ENCODE measurements around the gene EIPR1.

The EIPR1 gene

DNA sequence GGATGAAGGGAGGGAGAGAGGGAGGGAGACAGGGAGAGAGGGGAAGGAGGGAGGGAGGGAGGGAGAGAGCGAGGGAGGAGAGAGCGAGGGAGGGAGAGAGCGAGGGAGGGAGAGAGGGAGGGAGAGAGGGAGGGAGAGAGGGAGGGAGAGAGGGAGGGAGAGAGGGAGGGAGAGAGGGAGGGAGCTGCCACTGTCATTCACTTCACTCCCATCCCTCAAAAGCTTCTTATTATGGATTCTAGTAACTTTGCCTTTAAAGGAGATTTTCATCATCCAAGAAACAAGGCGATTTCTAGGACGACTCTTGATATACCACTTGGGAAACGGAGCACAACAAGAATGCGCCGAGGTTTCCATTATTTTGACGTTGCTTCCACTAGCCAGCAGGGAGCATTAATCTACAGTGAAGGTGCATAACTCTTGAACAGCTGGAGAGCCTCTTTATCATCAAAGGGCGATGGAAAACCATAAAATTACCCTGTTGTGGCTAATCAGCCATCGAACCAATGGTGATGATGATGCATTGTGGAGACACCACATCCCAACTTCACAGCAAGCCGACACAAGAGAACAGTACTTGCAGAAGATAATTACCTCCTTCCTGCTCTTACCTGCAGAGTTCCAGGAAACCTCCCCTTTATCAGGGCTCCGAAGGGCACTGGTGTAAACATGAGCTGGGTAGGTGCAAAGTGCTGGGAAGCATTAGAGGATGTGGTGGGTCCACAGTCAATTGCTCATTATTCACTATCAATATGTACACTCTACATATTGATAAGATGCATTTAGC, 130.5 kb downstream of the EIPR1 start:
- no peak for TF ChIP-seq Cebpa-rat (IDR thresholded peaks at IDR 0.05)
- Histone ChIP-seq H3K27ac (no peak overlapping the region), H3K4me2 (no peak overlapping the region), H3K36me3 (peaks cover 26 to 50% (median 45%) of the 10 kb centered on the region in 11 experiments), H3K4me1 (peaks cover 26 to 54% (median 37%) of the 10 kb centered on the region in 10 experiments), H3K9ac (no peak overlapping the region), H4K20me1 (peaks cover 0 to 17% (median 2%) of the 10 kb centered on the region in 11 experiments; a peak in 9 of 22 replicates), H3K4me3 (no peak overlapping the region), H3K27me3 (0 out of 22 replicates have a peak, but pooled peaks cover 0 to 2% (median 0%) of the 10 kb centered on the region in 11 experiments), H3K9me3 (replicated peaks in 1 of 11) (peaks cover 32 to 53% (median 47%) of the 10 kb centered on the region in 11 experiments)

DNA sequence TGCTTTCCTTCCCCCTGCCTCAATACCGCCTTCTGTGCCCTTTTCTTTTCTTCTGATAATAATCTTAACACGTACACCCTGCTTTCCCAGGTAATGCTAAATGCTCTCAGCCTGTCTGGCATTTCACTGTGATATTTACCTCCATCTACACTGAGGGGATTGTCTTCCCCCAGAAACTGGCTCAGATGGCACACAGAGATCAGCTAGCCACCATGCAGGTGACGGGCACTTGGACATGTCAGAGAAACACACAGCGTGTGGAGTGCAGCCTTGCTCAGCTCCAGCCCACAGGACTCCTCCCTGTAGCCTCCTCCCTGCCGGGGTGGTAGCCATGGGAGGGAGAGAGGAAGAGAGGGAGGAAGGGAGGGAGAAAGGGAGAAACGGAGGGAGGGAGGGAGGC, 131.2 kb downstream of the EIPR1 start:
- Histone ChIP-seq H3K27ac (no peak overlapping the region), H3K27me3 (peaks cover 0 to 7% (median 0%) of the 10 kb centered on the region in 11 experiments; a peak in 2 of 22 replicates), H3K9ac (no peak overlapping the region), H3K4me3 (no peak overlapping the region), H3K4me1 (peaks cover 33 to 54% (median 43%) of the 10 kb centered on the region in 10 experiments), H3K9me3 (replicated peaks in 1 of 11) (peaks cover 32 to 52% (median 44%) of the 10 kb centered on the region in 11 experiments), H3K36me3 (peaks cover 21 to 44% (median 43%) of the 10 kb centered on the region in 11 experiments), H4K20me1 (peaks cover 0 to 25% (median 6%) of the 10 kb centered on the region in 11 experiments; a peak in 9 of 22 replicates), H3K4me2 (no peak overlapping the region)
- TF ChIP-seq Cebpa-rat (IDR thresholded peaks at IDR 0.05), result no peak

DNA sequence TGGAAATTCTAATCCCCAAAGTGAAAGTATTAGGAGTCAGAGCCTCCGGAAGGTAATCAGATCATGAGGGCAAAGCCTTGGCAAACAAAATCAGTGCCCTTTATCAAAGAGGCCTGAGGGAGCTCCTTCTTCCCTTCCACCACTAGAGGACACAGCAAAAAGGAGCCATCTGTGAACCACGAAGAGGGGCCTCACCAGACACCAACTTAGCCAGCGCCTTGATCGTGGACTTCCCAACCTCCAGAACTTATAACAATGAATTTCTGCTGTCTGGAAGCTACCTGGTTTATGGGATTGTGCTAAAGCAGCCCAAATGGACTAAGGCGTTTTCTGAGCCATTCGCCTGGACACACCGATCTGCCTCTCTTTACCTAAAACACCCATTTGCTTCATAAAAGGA, 133.1 kb downstream of the EIPR1 start:
- TF ChIP-seq Cebpa-rat (IDR thresholded peaks at IDR 0.05), result no peak
- Histone ChIP-seq H3K9me3 (replicated peaks in 1 of 11) (peaks cover 13 to 34% (median 24%) of the 10 kb centered on the region in 11 experiments), H3K9ac (no peak overlapping the region), H3K4me3 (no peak overlapping the region), H4K20me1 (peaks cover 0 to 42% (median 22%) of the 10 kb centered on the region in 11 experiments; a peak in 15 of 22 replicates), H3K36me3 (peaks cover 4 to 25% (median 24%) of the 10 kb centered on the region in 11 experiments; a peak in 20 of 22 replicates), H3K4me2 (peak overlapping the region in 10 of 11 experiments; percentile 9 to 91 (median 76); a peak in 18 of 22 replicates), H3K27me3 (peaks cover 0 to 23% (median 0%) of the 10 kb centered on the region in 11 experiments; a peak in 6 of 22 replicates), H3K4me1 (peaks cover 41 to 60% (median 53%) of the 10 kb centered on the region in 10 experiments), H3K27ac (peak overlapping the region in 3 of 11 experiments; percentile 79 to 87 (median 83); a peak in 4 of 22 replicates)

DNA sequence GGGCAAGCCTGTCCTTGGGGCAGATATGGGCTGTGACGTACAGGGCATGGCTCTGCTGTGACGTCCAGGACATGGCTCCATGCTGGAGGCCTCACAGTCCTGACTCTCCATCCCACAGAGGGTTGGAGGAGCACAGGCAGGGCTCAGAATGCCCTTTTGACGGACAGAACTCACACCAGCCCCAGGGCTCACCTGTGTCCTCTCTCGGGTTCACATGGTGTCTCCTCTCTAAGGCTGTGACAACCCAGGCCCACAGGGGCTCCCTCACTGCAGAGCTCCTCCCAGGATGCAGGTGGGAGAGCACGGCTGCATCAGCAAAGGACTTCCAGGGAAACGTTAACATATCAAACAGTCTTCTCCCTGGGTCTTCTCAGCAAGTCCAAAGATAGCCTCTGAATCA, 133.8 kb downstream of the EIPR1 start:
- Histone ChIP-seq H3K4me1 (peaks cover 44 to 67% (median 60%) of the 10 kb centered on the region in 10 experiments), H3K9ac (peak overlapping the region in 4 of 11 experiments; percentile 0 to 70 (median 45); a peak in 5 of 22 replicates), H3K9me3 (replicated peaks in 1 of 11) (peaks cover 6 to 27% (median 18%) of the 10 kb centered on the region in 11 experiments), H3K27ac (peak overlapping the region in 6 of 11 experiments; percentile 67 to 87 (median 80); a peak in 9 of 22 replicates), H4K20me1 (peaks cover 0 to 49% (median 29%) of the 10 kb centered on the region in 11 experiments; a peak in 17 of 22 replicates), H3K36me3 (peaks cover 4 to 18% (median 17%) of the 10 kb centered on the region in 11 experiments; a peak in 20 of 22 replicates), H3K27me3 (peaks cover 0 to 30% (median 0%) of the 10 kb centered on the region in 11 experiments; a peak in 8 of 22 replicates), H3K4me2 (peak overlapping the region; percentile 42 to 91 (median 76); a peak in 21 of 22 replicates), H3K4me3 (no peak overlapping the region; a peak in 1 of 20 replicates)
- no peak for TF ChIP-seq Cebpa-rat (IDR thresholded peaks at IDR 0.05)

DNA sequence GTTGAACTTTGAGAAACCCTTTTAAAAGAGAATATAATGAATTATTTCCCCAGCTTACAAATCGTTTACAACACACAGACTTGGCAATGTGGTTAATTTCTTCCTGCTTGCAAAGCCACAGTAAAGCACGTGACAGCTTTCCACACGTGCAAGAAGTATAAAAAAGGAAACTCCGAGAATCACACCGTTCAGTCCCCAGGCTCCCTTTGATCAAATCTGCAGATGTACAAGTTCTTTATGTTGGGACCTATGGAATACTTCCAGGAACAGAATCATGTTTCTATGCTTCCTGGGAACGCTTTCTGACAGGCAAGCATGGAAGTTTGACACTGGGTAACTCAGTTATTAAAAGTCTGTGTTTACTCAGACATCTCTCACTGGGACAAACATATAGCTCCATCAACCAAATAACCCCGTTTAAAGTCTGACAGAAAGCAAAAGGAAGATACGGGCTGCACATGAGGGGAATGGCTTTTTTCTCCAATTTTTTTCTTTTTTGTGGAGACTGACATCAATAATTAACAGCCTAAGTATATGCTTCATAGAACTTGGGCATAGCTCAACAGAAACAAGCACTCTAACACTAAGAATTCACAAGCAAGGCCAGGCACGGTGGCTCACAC, 134.8 kb downstream of the EIPR1 start:
- H3K27ac ChIP-seq, result peak overlapping the region in 8 of 11 experiments; percentile 43 to 87 (median 74); a peak in 17 of 22 replicates
- peak overlapping the region; percentile 69 to 91 (median 76) for H3K4me2 ChIP-seq
- H3K9me3 ChIP-seq (replicated peaks in 1 of 11), result peaks cover 0 to 17% (median 8%) of the 10 kb centered on the region in 11 experiments; a peak in 17 of 22 replicates
- H3K36me3 ChIP-seq, result peaks cover 4 to 9% (median 8%) of the 10 kb centered on the region in 11 experiments; a peak in 16 of 22 replicates
- peaks cover 0 to 39% (median 0%) of the 10 kb centered on the region in 11 experiments; a peak in 8 of 22 replicates for H3K27me3 ChIP-seq
- H3K4me3 ChIP-seq, result no peak overlapping the region
- peak overlapping the region in 7 of 11 experiments; percentile 1 to 70 (median 62); a peak in 10 of 22 replicates for H3K9ac ChIP-seq
- H3K4me1 ChIP-seq, result peaks cover 51 to 76% (median 69%) of the 10 kb centered on the region in 10 experiments
- TF ChIP-seq Cebpa-rat (IDR thresholded peaks at IDR 0.05), result peak in 2 of 11 experiments; percentile 58 to 78; a peak in 3 of 22 replicates
- peaks cover 0 to 58% (median 38%) of the 10 kb centered on the region in 11 experiments; a peak in 18 of 22 replicates for H4K20me1 ChIP-seq

DNA sequence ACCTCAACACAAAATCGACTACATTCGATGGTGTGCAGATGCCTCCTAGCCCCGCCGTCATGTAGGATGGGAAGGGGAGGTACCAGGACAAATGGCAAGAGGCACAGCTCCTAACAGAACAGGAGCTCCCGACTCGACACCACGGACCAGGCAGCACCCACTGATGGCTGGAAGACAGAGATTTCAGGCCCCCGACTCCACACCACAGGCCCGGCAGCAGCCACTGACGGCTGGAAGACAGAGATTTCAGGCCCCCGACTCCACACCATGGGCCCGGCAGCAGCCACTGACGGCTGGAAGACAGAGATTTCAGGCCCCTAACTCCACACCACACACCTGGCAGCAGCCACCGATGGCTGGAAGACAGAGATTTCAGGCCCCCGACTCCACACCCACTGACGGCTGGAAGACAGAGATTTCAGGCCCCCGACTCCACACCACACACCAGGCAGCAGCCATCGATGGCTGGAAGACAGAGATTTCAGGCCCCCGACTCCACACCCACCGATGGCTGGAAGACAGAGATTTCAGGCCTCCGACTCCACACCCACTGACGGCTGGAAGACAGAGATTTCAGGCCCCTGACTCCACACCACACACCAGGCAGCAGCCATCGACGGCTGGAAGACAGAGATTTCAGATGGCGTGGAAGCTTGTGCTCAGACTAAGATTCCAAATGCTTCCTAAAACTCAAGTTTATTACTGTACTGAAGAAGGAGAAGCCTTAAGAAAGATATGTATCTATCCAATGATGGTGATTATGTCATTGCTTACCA, 135.5 kb downstream of the EIPR1 start:
- Histone ChIP-seq H3K9me3 (replicated peaks in 1 of 11) (peaks cover 0 to 10% (median 1%) of the 10 kb centered on the region in 11 experiments; a peak in 7 of 22 replicates), H3K4me1 (peaks cover 58 to 83% (median 76%) of the 10 kb centered on the region in 10 experiments), H3K4me2 (peak overlapping the region; percentile 69 to 91 (median 76)), H3K27ac (peak overlapping the region in 10 of 11 experiments; percentile 25 to 87 (median 68); a peak in 20 of 22 replicates), H3K9ac (peak overlapping the region in 8 of 11 experiments; percentile 1 to 70 (median 54); a peak in 11 of 22 replicates), H3K4me3 (no peak overlapping the region), H3K36me3 (peaks cover under 1 to 7% (median 1%) of the 10 kb centered on the region in 11 experiments; a peak in 10 of 22 replicates), H3K27me3 (peaks cover 0 to 45% (median 0%) of the 10 kb centered on the region in 11 experiments; a peak in 8 of 22 replicates), H4K20me1 (peaks cover 0 to 65% (median 44%) of the 10 kb centered on the region in 11 experiments; a peak in 18 of 22 replicates)
- no peak for TF ChIP-seq Cebpa-rat (IDR thresholded peaks at IDR 0.05)

DNA sequence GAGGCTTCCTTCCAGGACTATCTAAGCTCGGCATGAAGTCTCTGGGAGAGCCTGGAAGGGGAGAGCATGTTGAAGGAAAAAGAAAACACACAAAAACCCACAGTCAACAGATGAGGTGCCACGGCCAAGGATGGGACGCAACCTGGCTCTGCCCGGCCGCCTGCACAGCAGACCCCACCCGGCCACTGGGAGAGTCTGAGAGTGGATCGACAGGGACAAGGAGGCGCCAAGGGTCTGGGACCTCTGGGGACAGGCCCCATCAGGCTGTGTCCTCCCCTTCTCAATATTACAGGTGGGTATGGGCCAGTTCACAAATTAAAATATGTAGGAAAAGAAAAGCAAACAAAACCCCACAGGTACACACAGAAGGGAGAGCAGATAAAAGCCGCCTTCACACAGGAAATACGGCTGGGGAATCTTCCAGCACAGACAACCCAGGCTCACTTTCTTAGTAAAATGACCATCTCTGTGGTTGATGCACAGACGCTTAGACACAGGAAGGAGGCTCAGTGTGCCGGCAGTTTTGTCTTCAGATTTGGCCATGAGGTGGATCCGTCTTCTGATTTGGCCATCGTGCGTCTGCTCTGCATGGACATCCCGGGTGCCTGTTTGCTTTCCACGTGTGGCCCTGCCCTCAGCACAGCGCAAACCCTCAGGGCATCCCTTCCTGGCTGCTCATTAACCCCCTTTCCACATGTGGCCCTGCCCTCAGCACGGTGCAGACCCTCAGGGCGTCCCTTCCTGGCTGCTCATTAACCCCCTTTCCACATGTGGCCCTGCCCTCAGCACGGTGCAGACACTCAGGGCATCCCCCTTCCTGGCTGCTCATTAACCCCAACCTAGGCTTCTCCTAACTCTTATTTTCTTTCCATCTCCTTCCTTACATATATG, 138.4 kb downstream of the EIPR1 start:
- TF ChIP-seq Cebpa-rat (IDR thresholded peaks at IDR 0.05), result no peak
- no peak overlapping the region for H3K4me3 ChIP-seq
- H3K4me1 ChIP-seq, result peaks cover 66 to 96% (median 84%) of the 10 kb centered on the region in 10 experiments
- H3K9me3 ChIP-seq (replicated peaks in 1 of 11), result peaks cover 0 to 12% (median 0%) of the 10 kb centered on the region in 11 experiments; a peak in 3 of 22 replicates
- H3K4me2 ChIP-seq, result peak overlapping the region; percentile 49 to 95 (median 85)
- H3K36me3 ChIP-seq, result peaks cover 0 to 18% (median 12%) of the 10 kb centered on the region in 11 experiments; a peak in 9 of 22 replicates
- H4K20me1 ChIP-seq, result peaks cover 0 to 78% (median 51%) of the 10 kb centered on the region in 11 experiments; a peak in 18 of 22 replicates
- peak overlapping the region in 4 of 11 experiments; percentile 38 to 43 (median 41); a peak in 5 of 22 replicates for H3K27ac ChIP-seq
- peaks cover 0 to 45% (median 0%) of the 10 kb centered on the region in 11 experiments; a peak in 8 of 22 replicates for H3K27me3 ChIP-seq
- peak overlapping the region in 2 of 11 experiments; percentile 49 to 53; a peak in 3 of 22 replicates for H3K9ac ChIP-seq

All from BLaER1 treated with 17β-estradiol and CSF1 and Interleukin-3, amounts not matched to agents 10 nM and 100 nM (cell line).